ENCODE results near the gene OR2L8. TPM values are rescaled to one million over a fixed set of nuclear protein-coding genes. Genes with fewer than 3 reads are reported as not detected.

The OR2L8 gene
- not detected in 2 replicates for total RNA-seq (2014; rRNA removed; shearing (Covaris generic))

GRCh38 chr1:247948558-247948957 lies at the start of gene OR2L8:
TSS of gene OR2L8 (plus strand) at chr1:247948858. CDS start at chr1:247948858, 0 bp downstream.

GRCh38 chr1:247919952-247920351 lies 28.7 kb upstream of the OR2L8 start, which contains the start of gene OR2T8:
TSS of gene OR2T8 (plus strand) at chr1:247920252. CDS start at chr1:247921018, 766 bp downstream.

GRCh38 chr1:247924868-247925267 lies 23.8 kb upstream of the OR2L8 start, which contains the start of gene OR2AJ1:
TSS of gene OR2AJ1 (plus strand) at chr1:247924889. CDS start at chr1:247933769, 8,880 bp downstream.

GRCh38 chr1:247964933-247965332 lies 16.3 kb downstream of the OR2L8 start, which contains the start of gene OR2AK2:
TSS of gene OR2AK2 (plus strand) at chr1:247965233. CDS start at chr1:247965377, 144 bp downstream.

Small RNAs within 50 kb of the gene (small RNA-seq; reads per million reads assigned to genes)
- not detected for gene RF00019

Other genes with a start within 250 kb of the OR2L8 start
- gene OR6F1, start 232.2 kb upstream of the OR2L8 start, total RNA-seq (2014; rRNA removed; shearing (Covaris generic)): not detected in 2 replicates
- not detected in 2 replicates for gene OR14K1, start 210.2 kb upstream of the OR2L8 start, total RNA-seq (2014; rRNA removed; shearing (Covaris generic))
- gene OR14A2, start 200.7 kb upstream of the OR2L8 start, total RNA-seq (2014; rRNA removed; shearing (Covaris generic)): not detected in 2 replicates
- not detected in 2 replicates for gene OR1C1, start 188.3 kb upstream of the OR2L8 start, total RNA-seq (2014; rRNA removed; shearing (Covaris generic))
- not detected in 2 replicates for gene OR14A16, start 124.7 kb upstream of the OR2L8 start, total RNA-seq (2014; rRNA removed; shearing (Covaris generic))
- gene OR11L1, start 107.0 kb upstream of the OR2L8 start, total RNA-seq (2014; rRNA removed; shearing (Covaris generic)): not detected in 2 replicates
- gene TRIM58, start 91.7 kb upstream of the OR2L8 start, total RNA-seq (2014; rRNA removed; shearing (Covaris generic)): 12.9 and 13.2 TPM in 2 replicates
- 0.45 and 2.8 TPM in 2 replicates for gene OR2W3, start 53.3 kb upstream of the OR2L8 start, total RNA-seq (2014; rRNA removed; shearing (Covaris generic))
- gene OR2T8, start 28.6 kb upstream of the OR2L8 start, total RNA-seq (2014; rRNA removed; shearing (Covaris generic)): 0.32 TPM in 1 of 2 replicates, not detected in the other
- not detected in 2 replicates for gene OR2AJ1, start 24.0 kb upstream of the OR2L8 start, total RNA-seq (2014; rRNA removed; shearing (Covaris generic))
- gene OR2AK2, start 16.4 kb downstream of the OR2L8 start, total RNA-seq (2014; rRNA removed; shearing (Covaris generic)): not detected in 2 replicates
- gene OR2L5, start 64.8 kb downstream of the OR2L8 start, total RNA-seq (2014; rRNA removed; shearing (Covaris generic)): 0.08 TPM in 1 of 2 replicates, not detected in the other
- 0.04 and 0.29 TPM in 2 replicates for gene OR2L2, start 81.2 kb downstream of the OR2L8 start, total RNA-seq (2014; rRNA removed; shearing (Covaris generic))
- not detected in 2 replicates for gene OR2L3, start 98.0 kb downstream of the OR2L8 start, total RNA-seq (2014; rRNA removed; shearing (Covaris generic))
- gene OR2L13, start 146.3 kb downstream of the OR2L8 start, total RNA-seq (2014; rRNA removed; shearing (Covaris generic)): not detected in 2 replicates
- gene OR2M5, start 196.3 kb downstream of the OR2L8 start, total RNA-seq (2014; rRNA removed; shearing (Covaris generic)): not detected in 2 replicates
- gene OR2M2, start 226.0 kb downstream of the OR2L8 start, total RNA-seq (2014; rRNA removed; shearing (Covaris generic)): not detected in 2 replicates
- under 0.01 TPM in 1 of 2 replicates, not detected in the other for gene OR2M3, start 248.4 kb downstream of the OR2L8 start, total RNA-seq (2014; rRNA removed; shearing (Covaris generic))